GM19467 (cell line): ENCODE data around the gene SYN1.
"Not testable (repeated sequence)": the region's sequence is repeated elsewhere in the genome, so short reads cannot be mapped to it uniquely, and the experiment has no call there.

ENCODE experiments used
- ATAC-seq: cut with Tn5 transposase; IDR thresholded peaks from one replicate; pipeline ENCODE4 v1.9.1; 2021; ENCODE audit warnings: mild to moderate bottlenecking, moderate library complexity; ENCODE audit not compliant: unreplicated experiment

The SYN1 gene

GRCh38 chrX:47603125-47603524 is 16.5 kb downstream of the SYN1 start:
- ATAC-seq, result not testable (repeated sequence)

DNA sequence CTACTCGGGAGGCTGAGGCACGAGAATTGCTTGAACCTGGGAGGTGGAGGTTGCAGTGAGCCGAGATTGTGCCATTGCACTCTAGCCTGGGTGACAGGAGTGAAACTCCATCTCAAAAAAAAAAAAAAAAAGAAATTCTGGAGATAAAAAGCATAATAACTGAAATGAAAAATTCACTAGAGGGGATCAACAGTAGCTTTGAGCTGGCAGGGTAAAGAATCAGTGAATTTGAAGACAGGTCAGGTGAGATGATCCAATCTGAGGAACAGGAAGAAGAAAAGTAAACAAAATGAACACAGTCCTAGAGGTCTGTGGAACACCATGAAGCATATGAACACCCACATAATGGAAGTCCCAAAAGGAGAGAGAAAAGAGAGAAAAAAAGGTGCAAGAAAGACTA is 22.4 kb downstream of the SYN1 start:
- no peak for ATAC-seq

- no peak for ATAC-seq
Observed at GRCh38 chrX:47596256-47596655, 23.4 kb downstream of the SYN1 start.

- ATAC-seq, result no peak
Observed at GRCh38 chrX:47595716-47596251, 23.9 kb downstream of the SYN1 start.

GRCh38 chrX:47593522-47593921 is 26.1 kb downstream of the SYN1 start:
- ATAC-seq, result no peak

GRCh38 chrX:47590984-47591383 is 28.7 kb downstream of the SYN1 start:
- ATAC-seq, result no peak

GRCh38 chrX:47587906-47588735 is 31.5 kb downstream of the SYN1 start:
- ATAC-seq, result no peak

DNA sequence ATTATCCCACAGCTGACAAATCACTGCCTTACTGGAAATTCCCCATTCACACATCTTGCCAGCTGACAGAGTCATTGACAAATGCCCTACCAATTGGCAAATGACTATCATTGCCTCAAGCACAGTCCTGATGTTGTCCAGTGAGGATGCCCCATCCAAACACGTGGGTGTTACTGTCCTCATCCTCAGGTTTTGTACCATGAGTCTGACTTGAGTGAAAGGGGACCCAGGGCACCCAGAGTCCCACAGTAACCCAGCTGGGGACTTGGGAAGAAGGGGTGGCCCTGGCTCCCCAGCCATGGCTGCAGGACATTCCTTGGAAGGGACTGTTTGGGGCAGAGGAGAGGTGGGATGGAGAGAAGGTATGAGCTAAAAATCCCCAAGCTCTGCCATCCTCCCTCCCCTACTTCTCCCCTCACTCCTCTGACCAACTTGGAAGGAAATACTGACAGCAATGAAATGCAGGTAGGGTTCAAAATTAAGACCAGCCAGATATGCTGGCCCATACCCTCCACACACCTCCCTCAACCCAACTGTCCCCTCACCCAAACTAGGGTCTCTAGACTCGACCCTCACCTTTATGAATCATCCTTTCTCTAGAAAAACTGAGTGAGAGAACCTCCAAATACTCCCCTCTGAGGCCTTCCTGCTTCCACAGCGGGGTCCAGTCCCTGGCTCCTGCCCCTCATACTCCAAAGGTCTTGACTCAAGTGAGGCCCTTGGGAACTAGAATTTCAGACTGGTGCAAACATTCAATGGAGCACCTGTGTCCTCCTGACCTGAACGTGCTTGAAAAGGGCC is 32.4 kb downstream of the SYN1 start:
- no peak for ATAC-seq

DNA sequence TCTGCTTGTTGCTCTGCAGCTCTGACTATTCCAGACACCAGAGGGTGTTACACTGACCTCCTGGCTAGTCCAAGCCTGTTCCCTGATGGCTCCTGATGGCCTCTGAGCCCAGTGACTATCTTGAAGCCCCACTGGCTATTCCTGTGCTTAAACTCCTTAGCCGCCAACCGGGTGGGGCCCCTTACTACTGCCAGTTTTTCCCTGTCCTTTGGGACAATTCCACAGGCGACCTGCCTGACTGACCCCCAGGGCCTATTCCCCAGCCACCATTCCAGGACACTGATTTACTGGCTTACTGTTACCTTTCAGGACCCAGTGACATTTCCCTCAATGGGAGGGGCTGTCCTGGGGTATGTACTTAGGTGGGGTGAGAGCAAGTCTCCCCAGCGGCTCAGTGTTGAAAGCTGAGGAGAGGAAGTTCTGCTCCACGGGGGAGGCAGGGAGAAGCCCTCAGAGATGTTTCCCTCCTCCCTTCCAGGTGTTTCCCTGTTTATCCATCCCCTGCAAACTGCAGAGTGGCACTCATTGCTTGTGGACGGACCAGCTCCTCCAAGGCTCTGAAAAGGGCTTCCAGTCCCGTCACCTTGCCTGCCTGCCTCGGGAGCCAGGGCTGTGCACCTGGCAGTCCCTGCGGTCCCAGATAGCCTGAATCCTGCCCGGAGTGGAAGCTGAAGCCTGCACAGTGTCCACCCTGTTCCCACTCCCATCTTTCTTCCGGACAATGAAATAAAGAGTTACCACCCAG is 33.4 kb downstream of the SYN1 start:
- ATAC-seq, result no peak

- no peak for ATAC-seq
Observed at GRCh38 chrX:47585273-47585672, 34.4 kb downstream of the SYN1 start.

DNA sequence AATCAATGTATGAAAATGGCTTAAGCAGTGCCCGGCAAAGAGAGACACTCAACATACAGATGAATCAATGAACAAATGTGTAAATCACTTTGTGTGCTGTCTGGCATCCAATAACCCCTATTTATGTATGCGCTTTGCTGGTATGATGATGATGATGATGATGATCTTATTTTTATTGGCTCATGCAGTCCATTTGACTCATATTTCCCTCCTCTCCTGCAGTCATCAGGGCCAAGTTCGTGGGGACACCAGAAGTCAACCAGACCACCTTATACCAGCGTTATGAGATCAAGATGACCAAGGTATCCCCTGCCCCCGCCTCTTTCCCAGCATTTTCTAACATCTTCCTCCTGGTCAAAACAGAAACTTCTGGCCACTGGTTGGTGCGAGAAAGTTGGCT is 34.9 kb downstream of the SYN1 start:
- ATAC-seq, result no peak

GRCh38 chrX:47583240-47583861 is 36.3 kb downstream of the SYN1 start:
- no peak for ATAC-seq

DNA sequence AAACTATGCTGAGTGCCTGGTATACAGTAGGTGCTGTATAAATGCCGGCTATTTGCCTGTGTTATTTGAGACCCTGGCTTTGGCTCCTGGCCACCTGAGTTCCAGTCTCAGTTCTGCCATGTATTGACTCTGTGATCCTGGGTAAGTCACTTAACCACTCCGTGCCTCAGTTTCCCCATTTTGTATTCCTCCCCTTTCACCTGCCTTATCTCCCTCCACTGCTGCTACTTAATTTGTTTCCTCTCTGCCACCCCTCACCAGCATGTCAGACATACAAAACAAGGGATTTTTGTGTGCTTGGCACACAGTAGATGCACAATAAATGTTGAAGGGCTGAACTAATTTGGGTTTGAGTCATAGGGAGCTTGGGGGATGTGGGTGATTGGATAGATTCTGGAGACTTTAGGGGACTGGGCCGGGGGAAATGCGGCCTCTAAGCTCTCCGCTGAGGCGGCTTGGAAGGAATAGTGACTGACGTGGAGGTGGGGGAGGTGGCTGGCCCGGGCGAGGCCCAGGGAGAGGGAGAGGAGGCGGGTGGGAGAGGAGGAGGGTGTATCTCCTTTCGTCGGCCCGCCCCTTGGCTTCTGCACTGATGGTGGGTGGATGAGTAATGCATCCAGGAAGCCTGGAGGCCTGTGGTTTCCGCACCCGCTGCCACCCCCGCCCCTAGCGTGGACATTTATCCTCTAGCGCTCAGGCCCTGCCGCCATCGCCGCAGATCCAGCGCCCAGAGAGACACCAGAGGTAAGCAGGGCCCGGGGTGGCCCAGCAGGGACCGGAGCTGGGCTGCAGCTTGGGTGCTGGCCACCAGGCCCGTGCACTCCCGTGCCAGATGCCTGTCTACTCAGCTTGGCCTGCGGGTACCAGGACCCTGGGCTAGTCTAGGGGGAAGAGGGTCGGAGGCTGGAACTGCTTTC is 37.7 kb downstream of the SYN1 start, which contains the start of gene TIMP1:
Gene TIMP1, plus strand, starts transcription at position 706 of the 917 bp plus-strand sequence. CDS start 980 bp downstream, outside the sequence.
- ATAC-seq, result peak; percentile 81

DNA sequence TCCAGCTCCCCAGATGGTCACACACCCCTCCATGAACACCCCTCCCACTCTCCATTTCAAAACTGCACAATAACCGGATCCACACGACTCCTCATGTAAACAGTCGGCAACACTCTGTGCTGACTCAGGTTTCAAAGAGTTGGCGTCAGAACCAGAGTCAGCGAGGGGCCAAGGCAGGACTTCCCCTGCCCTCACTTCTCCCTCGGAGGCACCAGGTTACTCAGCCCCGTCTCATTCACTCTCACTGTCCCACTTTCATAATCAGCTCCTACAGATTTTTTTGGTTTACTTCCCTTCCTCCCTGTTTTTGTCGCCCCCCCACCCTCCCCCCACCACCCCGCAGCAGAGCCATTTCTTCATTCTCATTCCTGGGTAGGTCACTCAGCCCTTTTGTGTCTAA is 40.1 kb downstream of the SYN1 start:
- no peak for ATAC-seq

- ATAC-seq, result no peak
Observed at GRCh38 chrX:47578692-47579091, 41.0 kb downstream of the SYN1 start.

DNA sequence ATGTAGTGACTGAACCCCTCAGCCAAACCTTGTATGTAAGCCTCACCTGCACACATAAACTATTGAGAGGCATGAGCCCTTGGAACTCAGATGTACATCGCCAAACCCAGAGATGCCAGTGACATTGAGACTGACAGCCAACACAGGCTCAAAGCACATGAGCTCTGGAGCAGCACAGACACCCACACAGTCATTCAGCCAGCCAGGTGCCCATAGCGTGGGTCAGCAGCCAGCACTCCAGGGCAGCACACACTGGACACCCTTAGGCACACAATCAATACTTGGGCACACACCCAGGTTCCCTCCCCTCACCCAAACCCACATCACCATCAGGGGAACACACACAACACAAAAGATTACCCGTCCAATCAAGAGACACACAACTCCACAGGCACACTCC is 41.8 kb downstream of the SYN1 start:
- ATAC-seq, result no peak

DNA sequence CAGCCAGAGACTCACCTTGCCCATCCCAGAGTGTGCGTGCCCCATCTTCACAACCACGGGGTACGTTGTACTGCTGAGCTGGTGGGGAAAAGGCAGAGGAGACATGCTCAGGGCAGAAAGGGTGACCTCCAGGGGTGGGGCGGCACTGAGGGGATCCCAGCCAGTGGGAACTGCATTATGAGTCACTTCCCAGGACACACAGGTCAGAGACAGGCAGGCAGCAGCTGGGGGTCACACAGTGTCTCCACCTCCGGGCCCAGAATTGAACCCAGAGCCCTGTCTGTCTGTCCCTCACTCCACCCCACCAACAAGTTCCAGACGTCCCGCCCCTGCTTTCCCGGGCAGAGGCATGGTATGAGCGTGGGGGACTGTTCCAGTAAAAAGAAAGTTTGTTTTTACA is 42.2 kb downstream of the SYN1 start:
- ATAC-seq, result no peak

DNA sequence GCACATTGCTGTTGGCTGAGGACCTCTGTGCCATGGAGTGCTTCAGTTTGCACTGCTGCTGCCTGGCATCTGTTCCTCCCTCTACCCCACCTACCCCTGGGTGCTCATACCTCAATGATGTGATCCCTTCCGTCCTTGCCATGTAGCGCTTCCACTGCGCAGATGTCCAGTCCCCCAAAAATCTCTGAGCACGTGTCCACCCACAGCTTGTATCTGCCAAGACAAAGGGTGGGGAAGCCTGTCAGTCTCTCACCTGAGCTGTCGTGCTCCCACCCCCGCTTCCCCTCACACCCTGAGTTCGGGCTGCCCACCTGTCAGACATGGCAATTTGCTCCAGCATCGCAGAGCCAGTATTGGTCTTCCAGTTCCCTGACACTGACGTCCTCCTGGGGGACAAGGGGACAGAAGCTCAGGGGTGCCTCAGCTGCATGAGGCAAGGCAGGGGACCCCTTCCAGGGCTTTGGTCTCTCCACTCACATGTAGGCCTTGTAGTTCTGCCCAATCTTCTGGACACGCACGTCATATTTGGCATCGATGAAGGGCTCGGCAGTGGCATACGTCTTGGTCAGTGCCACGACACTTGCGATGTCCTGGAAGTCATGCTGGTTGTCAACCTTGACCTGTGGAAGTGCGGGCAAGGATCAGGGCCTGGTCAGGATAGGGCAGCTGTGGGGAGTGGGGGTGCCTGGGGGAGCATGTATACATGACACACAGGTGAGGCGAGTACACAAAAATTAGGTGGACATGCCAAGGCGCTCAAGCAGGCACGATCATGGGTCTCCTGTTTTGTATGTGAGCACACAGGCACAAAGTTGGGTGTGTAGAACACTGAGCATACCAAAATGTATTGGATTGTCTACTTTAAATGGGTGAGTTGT is 43.4 kb downstream of the SYN1 start:
- ATAC-seq, result no peak
